ENCODE data around the gene SERPINI1. TPM values are rescaled to one million over a fixed set of nuclear protein-coding genes. Genes with fewer than 3 reads are reported as not detected.

SERPINI1 gene
- total RNA-seq, 1 experiment from 2014 or later = 6.4 TPM

GRCh38 chr3:167872941-167873340 lies 137.4 kb downstream of the SERPINI1 start:
- ATAC-seq (peak; percentile 46), DNase-seq (ENCODE audit: low spot score) (no peak)
- Mint-ChIP-seq H3K27ac (no peak overlapping the region), H3K36me3 (no peaks in the 10 kb centered on the region), H3K9me3 (peaks cover 5% of the 10 kb centered on the region), H3K27me3 (ENCODE audit: low read depth) (no peaks in the 10 kb centered on the region), H3K4me3 (no peak overlapping the region), H3K4me1 (peaks cover 11% of the 10 kb centered on the region)
- CTCF ChIA-PET = interaction anchor here (0.9 to 1.8 kb wide), 5 partner anchors 8 to 493 kb away, joined by 3 to 7 read pairs (median 4); partner anchors contain the start of gene ZBBX
- TF ChIP-seq PRDM15 (CRISPR knock-in tag; IDR thresholded peaks at IDR 0.05) (no peak), ZNF396 (CRISPR knock-in tag; IDR thresholded peaks at IDR 0.05; ENCODE audit: borderline replicate concordance) (no peak), SP1 (CRISPR knock-in tag; conservative IDR thresholded peaks at IDR 0.05) (no peak), CBFB (CRISPR knock-in tag; IDR thresholded peaks at IDR 0.05; ENCODE audit: low read depth) (no peak), ATF1 (CRISPR knock-in tag; IDR thresholded peaks at IDR 0.05) (no peak), MLX (CRISPR knock-in tag; IDR thresholded peaks at IDR 0.05) (no peak), GRHL2 (CRISPR knock-in tag; IDR thresholded peaks at IDR 0.05; ENCODE audit: insufficient replicate concordance, severe bottlenecking) (no peak), HMGA2 (CRISPR knock-in tag; IDR thresholded peaks at IDR 0.05) (no peak), NFYB (CRISPR knock-in tag; conservative IDR thresholded peaks at IDR 0.05; ENCODE audit: low read depth) (no peak), PREB (CRISPR knock-in tag; IDR thresholded peaks at IDR 0.05; ENCODE audit: borderline replicate concordance) (no peak), ZSCAN18 (CRISPR knock-in tag; IDR thresholded peaks at IDR 0.05) (no peak), FOXJ3 (CRISPR knock-in tag; IDR thresholded peaks at IDR 0.05; ENCODE audit: borderline replicate concordance) (no peak), IRF2 (CRISPR knock-in tag; IDR thresholded peaks at IDR 0.05; ENCODE audit: borderline replicate concordance, low read depth) (no peak), E2F4 (CRISPR knock-in tag; IDR thresholded peaks at IDR 0.05; ENCODE audit: borderline replicate concordance, low read depth) (no peak), ZNF532 (CRISPR knock-in tag; IDR thresholded peaks at IDR 0.05; ENCODE audit: borderline replicate concordance) (no peak)
- POLR2A ChIA-PET = no interaction called here
